Stimulated activated naive CD8-positive, alpha-beta T cell treated with anti-CD3 and anti-CD28 coated beads, Interleukin-15, Interleukin-2, amounts not matched to agents 100 U/mL and 50 U/mL, for 24 hours (primary cell): ENCODE measurements around the gene CLCN1.
"Not testable (repeated sequence)": the region's sequence is repeated elsewhere in the genome, so short reads cannot be mapped to it uniquely, and the experiment has no call there.

Experiments
- ATAC-seq: fragments of 150-1000 bp; cut with Tn5 transposase; one replicate; pipeline ENCODE4 v1.10.0; 2021
- DNase-seq: peaks from one replicate; pipeline ENCODE4 v3.0.0; 2021

Gene CLCN1

GRCh38 chr7:143315776-143316175 is at the start of gene CLCN1:
CLCN1 (plus strand) TSS chr7:143316111; CDS start chr7:143316213, 102 bp downstream.
- DNase-seq = no peak
- ATAC-seq = no peak

- ATAC-seq = no peak
- DNase-seq = no peak
Observed at GRCh38 chr7:143269251-143269650, 46.7 kb upstream of the CLCN1 start.

- ATAC-seq (no peak), DNase-seq (no peak)
Observed at GRCh38 chr7:143271240-143271639, 44.7 kb upstream of the CLCN1 start.

GRCh38 chr7:143272871-143273270 is 43.0 kb upstream of the CLCN1 start:
- DNase-seq = no peak
- ATAC-seq = no peak

- peak; percentile 78 for ATAC-seq
- DNase-seq = no peak
Observed at GRCh38 chr7:143279186-143280098, 36.5 kb upstream of the CLCN1 start.

GRCh38 chr7:143280160-143280559 is 35.8 kb upstream of the CLCN1 start:
- ATAC-seq (peak; percentile 76), DNase-seq (no peak)

- ATAC-seq (no peak), DNase-seq (no peak)
Observed at GRCh38 chr7:143280566-143280965, 35.3 kb upstream of the CLCN1 start.

GRCh38 chr7:143281529-143281928 is 34.4 kb upstream of the CLCN1 start:
- ATAC-seq = no peak
- no peak for DNase-seq

GRCh38 chr7:143282124-143282523 is 33.8 kb upstream of the CLCN1 start:
- DNase-seq (no peak), ATAC-seq (no peak)

- ATAC-seq = no peak
- no peak for DNase-seq
Observed at GRCh38 chr7:143283381-143283780, 32.5 kb upstream of the CLCN1 start.

- no peak for DNase-seq
- ATAC-seq = no peak
Observed at GRCh38 chr7:143284591-143285469, 31.1 kb upstream of the CLCN1 start, which contains the start of gene TMEM139. TMEM139 (plus strand) TSS chr7:143284958; CDS start chr7:143285958, 1,000 bp downstream.

GRCh38 chr7:143285470-143285778 is 30.5 kb upstream of the CLCN1 start:
- no peak for ATAC-seq
- DNase-seq = no peak

GRCh38 chr7:143285806-143286521 is 29.9 kb upstream of the CLCN1 start:
- no peak for ATAC-seq
- no peak for DNase-seq

GRCh38 chr7:143286522-143286890 is 29.4 kb upstream of the CLCN1 start:
- no peak for DNase-seq
- no peak for ATAC-seq

- DNase-seq (no peak), ATAC-seq (no peak)
Observed at GRCh38 chr7:143287339-143287934, 28.5 kb upstream of the CLCN1 start.

GRCh38 chr7:143287935-143288826 is 27.7 kb upstream of the CLCN1 start, which contains the start of gene CASP2:
CASP2 (plus strand) TSS chr7:143288351; CDS start chr7:143288456, 105 bp downstream.
- DNase-seq = peak; percentile 99
- peak; percentile 96 for ATAC-seq

GRCh38 chr7:143288836-143289235 is 27.1 kb upstream of the CLCN1 start:
- DNase-seq (no peak), ATAC-seq (no peak)

GRCh38 chr7:143289421-143289820 is 26.5 kb upstream of the CLCN1 start:
- ATAC-seq = no peak
- no peak for DNase-seq

- DNase-seq, ATAC-seq: not testable (repeated sequence)
Observed at GRCh38 chr7:143289888-143290287, 26.0 kb upstream of the CLCN1 start.

GRCh38 chr7:143290293-143290692 is 25.6 kb upstream of the CLCN1 start:
- DNase-seq (no peak), ATAC-seq (no peak)

GRCh38 chr7:143292876-143293275 is 23.0 kb upstream of the CLCN1 start:
- ATAC-seq (no peak), DNase-seq (no peak)
